T follicular helper cell (primary cell): ENCODE data around the gene SLC25A22.
A peak's percentile ranks its signal among the peaks of the same experiment; 100 is the strongest.

Experiments used
- DNase-seq: peaks from one replicate; pipeline ENCODE4 v3.0.0-alpha.2; 2020; ENCODE audit warnings: low read depth
- total RNA-seq, 2 experiments: gene quantifications; one replicate each; lab custom pipeline; 2026; lab: John Stamatoyannopoulos, UW

The SLC25A22 gene
- 31.6 to 83.1 reads per million in 2 experiments for total RNA-seq

GRCh38 chr11:798093-798713, at the start of gene SLC25A22:
Gene SLC25A22, minus strand, starts transcription at chr11:798281. Its CDS starts 3,275 bp downstream, at chr11:795006.
- peak; percentile 72 for DNase-seq

- no peak for DNase-seq
These were observed 49.8 kb upstream of the SLC25A22 start for GRCh38 chr11:847876-848275.

GRCh38 chr11:846496-847098, 48.5 kb upstream of the SLC25A22 start:
- DNase-seq: no peak

GRCh38 chr11:845872-846495, 47.9 kb upstream of the SLC25A22 start:
- no peak for DNase-seq

- DNase-seq: no peak
These were observed 46.9 kb upstream of the SLC25A22 start for GRCh38 chr11:844693-845644.

GRCh38 chr11:843818-844692, 46.0 kb upstream of the SLC25A22 start:
- DNase-seq: no peak

- no peak for DNase-seq
These were observed 45.1 kb upstream of the SLC25A22 start for GRCh38 chr11:843086-843734.

- DNase-seq: peak; percentile 79
These were observed 44.4 kb upstream of the SLC25A22 start, which contains the start of the genes POLR2L and TSPAN4 for GRCh38 chr11:842370-843002. Gene POLR2L, minus strand, starts transcription at chr11:842529. Its CDS starts 21 bp downstream, at chr11:842508. Gene TSPAN4, plus strand, starts transcription at chr11:842852. Its CDS starts 7,453 bp downstream, at chr11:850305.

GRCh38 chr11:841981-842369, 43.9 kb upstream of the SLC25A22 start:
- no peak for DNase-seq

GRCh38 chr11:839875-840617, 42.0 kb upstream of the SLC25A22 start:
- DNase-seq: no peak

GRCh38 chr11:839280-839623, 41.2 kb upstream of the SLC25A22 start:
- DNase-seq: no peak

- no peak for DNase-seq
These were observed 40.6 kb upstream of the SLC25A22 start for GRCh38 chr11:838441-839279.

- no peak for DNase-seq
These were observed 39.9 kb upstream of the SLC25A22 start for GRCh38 chr11:837990-838307.

GRCh38 chr11:837189-837989, 39.3 kb upstream of the SLC25A22 start:
- DNase-seq: no peak

- DNase-seq: no peak
These were observed 38.6 kb upstream of the SLC25A22 start for GRCh38 chr11:836700-837099.

- no peak for DNase-seq
These were observed 38.2 kb upstream of the SLC25A22 start for GRCh38 chr11:836274-836673.
